Caco-2 (cell line): ENCODE data around the gene CLCF1. TPM values are rescaled to one million over a fixed set of nuclear protein-coding genes. Genes with fewer than 3 reads are reported as not detected.

Experiments used
- BruUV-seq: library from RNA; stranded (reverse); fragments of 400-500 nt; replicated peaks from 2 replicates; lab custom pipeline; 2021; lab: Mats Ljungman, UMichigan
- CTCF ChIA-PET: fragments of 300-600 bp; sonication (Branson Sonifier 250); formaldehyde crosslinking; loops from one replicate; lab custom pipeline; 2022; ENCODE audit warnings: antibody characterized with exemption; lab: Charles Lee
- POLR2A ChIA-PET: fragments of 300-600 bp; sonication (Branson Sonifier 250); formaldehyde crosslinking; loops from one replicate; lab custom pipeline; 2022; ENCODE audit warnings: antibody characterized with exemption; lab: Charles Lee
- DNase-seq, 2 experiments: peaks; one replicate each; pipeline versions ENCODE4 v3.0.0 to v3.0.0-alpha.2; 2020 to 2022
- H3K27me3 ChIP-seq: replicated peaks from 2 replicates; pipeline ENCODE4 v1.6.0; 2011; ENCODE audit warnings: low read length; ENCODE audit not compliant: control insufficient read depth, insufficient read depth
- H3K36me3 ChIP-seq: 2 replicates; pipeline ENCODE4 v1.5.1; 2011; ENCODE audit warnings: low read length; ENCODE audit not compliant: control insufficient read depth, insufficient read depth
- H3K4me1 ChIP-seq: fragments of 250-450 bp; sonication (Bioruptor Pico); 2 replicates; pipeline ENCODE4 v1.5.1; 2020; ENCODE audit warnings: mild to moderate bottlenecking
- H3K4me3 ChIP-seq: 2 replicates; pipeline ENCODE4 v1.5.1; 2011; ENCODE audit warnings: low read depth, mild to moderate bottlenecking, control low read depth, low read length
- H3K9me3 ChIP-seq: fragments of 250-450 bp; sonication (Bioruptor Pico); 2 replicates; pipeline ENCODE4 v1.5.1; 2020; ENCODE audit warnings: mild to moderate bottlenecking, moderate library complexity
- H3K27ac Mint-ChIP-seq: one replicate; pipeline ENCODE4 v1.8.0; 2022; ENCODE audit warnings: mixed read lengths; ENCODE audit not compliant: unreplicated experiment
- H3K27me3 Mint-ChIP-seq: one replicate; pipeline ENCODE4 v1.8.0; 2022; ENCODE audit warnings: mixed read lengths; ENCODE audit not compliant: insufficient read depth, unreplicated experiment
- H3K36me3 Mint-ChIP-seq: one replicate; pipeline ENCODE4 v1.8.0; 2022; ENCODE audit warnings: mild to moderate bottlenecking, mixed read lengths; ENCODE audit not compliant: insufficient read depth, unreplicated experiment
- H3K4me1 Mint-ChIP-seq: one replicate; pipeline ENCODE4 v1.8.0; 2022; ENCODE audit warnings: low read depth, mixed read lengths; ENCODE audit not compliant: unreplicated experiment
- H3K4me3 Mint-ChIP-seq: one replicate; pipeline ENCODE4 v1.8.0; 2022; ENCODE audit warnings: mild to moderate bottlenecking, moderate library complexity, mixed read lengths; ENCODE audit not compliant: unreplicated experiment
- H3K9me3 Mint-ChIP-seq: one replicate; pipeline ENCODE4 v1.8.0; 2022; ENCODE audit warnings: mixed read lengths; ENCODE audit not compliant: unreplicated experiment
- intact Hi-C: fragments of 100-400 bp; cut with micrococcal nuclease; formaldehyde crosslinking; loops from one replicate; pipeline ENCODE4 v1.10.0; 2022; ENCODE audit not compliant: unreplicated experiment
- total RNA-seq: library from RNA; stranded (reverse); gene quantifications from 2 replicates; pipeline ENCODE4 v1.2.3, GENCODE V29; 2022
- TF ChIP-seq, protein P1 (sequence below), 2 experiments: fragments of 200-600 bp in 1 of 2; IDR thresholded peaks; 1 replicate in 1 of 2; 2 replicates in 1 of 2; pipeline versions ENCODE4 v1.5.1 to v1.8.0; 2011 to 2022; ENCODE audit warnings: antibody characterized with exemption in 1 of 2, control low read depth in 1 of 2, inconsistent platforms in 1 of 2, low read depth in 1 of 2, low read length in 1 of 2, mild to moderate bottlenecking in 1 of 2, moderate library complexity in 1 of 2; ENCODE audit not compliant: insufficient read depth in 1 of 2, severe bottlenecking in 1 of 2, unreplicated experiment in 1 of 2

Gene CLCF1
- total RNA-seq, 1 experiment from 2014 or later, result 4.5 TPM

DNA sequence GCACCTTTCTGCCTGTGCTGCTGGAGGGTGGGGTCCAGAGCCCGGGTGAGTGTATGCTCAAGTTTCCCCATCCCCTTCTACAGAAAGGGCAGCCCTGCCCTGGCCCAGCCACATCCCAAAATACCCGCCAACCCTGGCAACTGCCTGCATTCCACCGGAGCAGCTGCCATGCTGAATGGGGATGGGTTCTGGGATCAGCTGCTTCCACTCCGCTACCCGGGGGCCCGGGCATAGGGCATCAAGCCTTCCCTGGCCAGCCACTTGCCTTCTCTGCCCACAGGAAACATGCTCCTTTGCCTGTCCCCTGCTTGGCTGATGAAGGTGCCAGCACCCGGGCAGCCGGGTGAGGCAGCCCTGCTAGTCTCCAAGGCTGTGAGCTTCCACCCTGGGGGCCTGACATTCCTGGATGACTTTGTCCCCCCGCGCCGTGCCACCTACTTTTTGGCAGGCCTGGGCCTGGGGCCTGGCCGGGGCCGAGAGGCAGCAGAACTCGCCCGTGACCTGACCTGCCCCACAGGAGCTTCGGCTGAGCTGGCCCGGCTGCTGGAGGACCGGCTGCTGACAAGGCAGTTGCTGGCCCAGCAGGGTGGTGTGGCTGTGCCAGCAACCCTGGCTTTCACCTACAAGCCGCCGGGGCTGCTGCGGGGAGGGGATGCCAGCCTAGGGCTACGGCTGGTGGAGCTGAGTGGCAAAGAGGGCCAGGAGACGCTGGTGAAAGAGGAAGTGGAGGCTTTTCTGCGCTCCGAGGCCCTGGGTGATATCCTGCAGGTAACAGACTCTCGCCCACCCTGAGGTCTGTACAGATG is 45.3 kb upstream of the CLCF1 start:
- Mint-ChIP-seq H3K27ac (no peak overlapping the region), H3K4me1 (peaks cover 36% of the 10 kb centered on the region), H3K4me3 (peak overlapping the region; percentile 71), H3K9me3 (no peaks in the 10 kb centered on the region), H3K27me3 (no peaks in the 10 kb centered on the region), H3K36me3 (peaks cover 29% of the 10 kb centered on the region)
- DNase-seq, result no peak
- POLR2A ChIA-PET, result interaction anchor here (0.6 to 1.1 kb wide), 3 partner anchors 17 to 25 kb away, joined by 3 to 5 read pairs (median 4); partner anchors contain the start of genes CORO1B and PPP1CA
- peaks cover 18% of the 10 kb centered on the region for H3K4me1 ChIP-seq
- TF ChIP-seq, protein P1, sequence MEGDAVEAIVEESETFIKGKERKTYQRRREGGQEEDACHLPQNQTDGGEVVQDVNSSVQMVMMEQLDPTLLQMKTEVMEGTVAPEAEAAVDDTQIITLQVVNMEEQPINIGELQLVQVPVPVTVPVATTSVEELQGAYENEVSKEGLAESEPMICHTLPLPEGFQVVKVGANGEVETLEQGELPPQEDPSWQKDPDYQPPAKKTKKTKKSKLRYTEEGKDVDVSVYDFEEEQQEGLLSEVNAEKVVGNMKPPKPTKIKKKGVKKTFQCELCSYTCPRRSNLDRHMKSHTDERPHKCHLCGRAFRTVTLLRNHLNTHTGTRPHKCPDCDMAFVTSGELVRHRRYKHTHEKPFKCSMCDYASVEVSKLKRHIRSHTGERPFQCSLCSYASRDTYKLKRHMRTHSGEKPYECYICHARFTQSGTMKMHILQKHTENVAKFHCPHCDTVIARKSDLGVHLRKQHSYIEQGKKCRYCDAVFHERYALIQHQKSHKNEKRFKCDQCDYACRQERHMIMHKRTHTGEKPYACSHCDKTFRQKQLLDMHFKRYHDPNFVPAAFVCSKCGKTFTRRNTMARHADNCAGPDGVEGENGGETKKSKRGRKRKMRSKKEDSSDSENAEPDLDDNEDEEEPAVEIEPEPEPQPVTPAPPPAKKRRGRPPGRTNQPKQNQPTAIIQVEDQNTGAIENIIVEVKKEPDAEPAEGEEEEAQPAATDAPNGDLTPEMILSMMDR (IDR thresholded peaks at IDR 0.05; ENCODE audit: insufficient read depth in 1 of 2, low read depth in 1 of 2, low read length in 1 of 2, severe bottlenecking in 1 of 2, unreplicated experiment in 1 of 2), result no peak
- H3K36me3 ChIP-seq, result no peaks in the 10 kb centered on the region
- intact Hi-C loops, result no loop called here
- no peaks in the 10 kb centered on the region for H3K9me3 ChIP-seq
- no peak overlapping the region for H3K4me3 ChIP-seq
- CTCF ChIA-PET, result interaction anchor here (1.4 to 4.1 kb wide), 2 partner anchors 11 to 17 kb away, joined by 3 to 45 read pairs; partner anchors contain the start of gene PPP1CA
- BruUV-seq, result no TSS peak
- H3K27me3 ChIP-seq, result no peaks in the 10 kb centered on the region

DNA sequence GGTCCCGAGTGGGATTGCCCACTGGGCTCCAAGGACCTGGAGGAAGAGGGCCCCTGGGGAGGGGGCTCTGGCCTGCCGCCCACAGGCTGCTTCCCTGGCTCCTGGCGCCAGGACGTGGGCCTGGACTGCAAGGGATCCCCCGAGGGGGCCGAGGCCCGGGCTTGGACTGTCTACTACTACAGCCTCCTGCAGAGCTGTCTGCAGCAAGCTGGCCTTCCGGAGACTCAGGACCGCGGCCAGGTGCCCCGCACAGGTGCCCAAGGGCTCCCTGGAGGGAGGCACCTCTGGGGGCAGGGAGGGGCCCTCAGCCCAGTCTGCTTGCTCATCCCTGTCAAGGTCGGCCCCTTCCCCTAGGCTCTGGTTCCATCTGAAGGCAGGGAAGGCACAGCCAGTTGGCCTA is 44.0 kb upstream of the CLCF1 start:
- Histone ChIP-seq H3K4me3 (no peak overlapping the region), H3K4me1 (peaks cover 18% of the 10 kb centered on the region), H3K36me3 (no peaks in the 10 kb centered on the region), H3K9me3 (no peaks in the 10 kb centered on the region), H3K27me3 (no peaks in the 10 kb centered on the region)
- no peak for DNase-seq
- H3K4me1 Mint-ChIP-seq, result peaks cover 28% of the 10 kb centered on the region
- intact Hi-C loops, result no loop called here
- H3K36me3 Mint-ChIP-seq, result peaks cover 22% of the 10 kb centered on the region
- H3K27me3 Mint-ChIP-seq, result no peaks in the 10 kb centered on the region
- POLR2A ChIA-PET, result interaction anchor here (1.1 kb wide), 2 partner anchors 15 to 16 kb away, joined by 4 to 8 read pairs; partner anchors contain the start of gene PPP1CA
- CTCF ChIA-PET, result interaction anchor here (4.1 kb wide), 1 partner anchor 16 kb away, joined by 45 read pairs; the partner anchor contains the start of gene PPP1CA
- no peak overlapping the region for H3K4me3 Mint-ChIP-seq
- TF ChIP-seq, protein P1 (IDR thresholded peaks at IDR 0.05; ENCODE audit: insufficient read depth in 1 of 2, low read depth in 1 of 2, low read length in 1 of 2, severe bottlenecking in 1 of 2, unreplicated experiment in 1 of 2), result no peak
- H3K27ac Mint-ChIP-seq, result no peak overlapping the region
- H3K9me3 Mint-ChIP-seq, result no peaks in the 10 kb centered on the region
- no TSS peak for BruUV-seq

GRCh38 chr11:67416416-67417335 is 43.3 kb upstream of the CLCF1 start:
- ChIA-PET CTCF (no interaction called here), POLR2A (interaction anchor here (1.1 kb wide), 1 partner anchor 15 kb away, joined by 8 read pairs; the partner anchor contains the start of gene PPP1CA)
- intact Hi-C loops, result no loop called here
- Histone ChIP-seq H3K36me3 (no peaks in the 10 kb centered on the region), H3K4me1 (peaks cover 18% of the 10 kb centered on the region), H3K27me3 (no peaks in the 10 kb centered on the region), H3K4me3 (no peak overlapping the region), H3K9me3 (no peaks in the 10 kb centered on the region)
- no peak overlapping the region for H3K27ac Mint-ChIP-seq
- H3K4me3 Mint-ChIP-seq, result peak overlapping the region; percentile 64
- no peaks in the 10 kb centered on the region for H3K27me3 Mint-ChIP-seq
- TF ChIP-seq, protein P1 (IDR thresholded peaks at IDR 0.05; ENCODE audit: insufficient read depth in 1 of 2, low read depth in 1 of 2, low read length in 1 of 2, severe bottlenecking in 1 of 2, unreplicated experiment in 1 of 2), result no peak
- DNase-seq, result no peak
- no TSS peak for BruUV-seq
- peaks cover 22% of the 10 kb centered on the region for H3K36me3 Mint-ChIP-seq
- peaks cover 27% of the 10 kb centered on the region for H3K4me1 Mint-ChIP-seq
- no peaks in the 10 kb centered on the region for H3K9me3 Mint-ChIP-seq
